ENCODE measurements around the gene RCSD1.

RCSD1 gene

DNA sequence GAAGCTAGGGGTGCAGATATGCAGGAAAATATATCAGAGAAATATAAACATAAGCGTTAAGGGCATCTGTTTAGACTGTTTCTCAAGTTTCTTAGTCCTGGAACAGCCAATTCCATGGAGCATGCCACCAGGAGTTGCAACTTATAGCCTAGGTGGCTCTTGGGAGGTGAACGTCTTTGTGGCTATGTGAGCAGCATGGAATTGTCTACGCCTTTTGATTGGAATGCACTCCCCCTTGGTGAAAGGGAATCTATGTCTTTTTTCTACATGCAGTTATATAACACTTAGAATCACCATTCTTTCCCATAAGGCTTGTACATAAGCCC lies 12.4 kb downstream of the RCSD1 start:
- no peak for FAIRE-seq
- no peak for TF ChIP-seq POLR2A (IDR thresholded peaks at IDR 0.05; ENCODE audit: low read depth, low read length)
- DNase-seq (ENCODE audit: insufficient read length, low spot score): no peak

DNA sequence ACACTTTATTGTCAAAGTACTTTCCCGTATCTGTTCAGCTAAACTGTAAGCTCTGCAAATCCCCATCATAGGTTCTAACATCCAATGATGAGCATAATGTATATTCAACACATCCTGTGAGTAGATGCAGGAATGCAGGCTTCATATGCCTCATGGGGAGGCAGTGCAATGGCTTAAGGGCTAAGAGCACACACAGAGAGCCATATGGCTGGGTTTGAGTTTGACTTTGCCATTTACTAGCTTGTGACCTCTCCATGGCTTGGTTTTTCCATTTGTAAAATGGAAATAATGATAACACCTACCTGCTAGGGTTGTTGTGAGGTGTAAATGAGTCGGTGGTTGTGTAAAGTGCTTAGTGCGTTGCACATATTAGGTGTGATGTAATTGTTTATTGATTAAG lies 13.4 kb downstream of the RCSD1 start:
- no peak for TF ChIP-seq POLR2A (IDR thresholded peaks at IDR 0.05; ENCODE audit: low read depth, low read length)
- FAIRE-seq (no peak), DNase-seq (ENCODE audit: insufficient read length, low spot score) (no peak)

DNA sequence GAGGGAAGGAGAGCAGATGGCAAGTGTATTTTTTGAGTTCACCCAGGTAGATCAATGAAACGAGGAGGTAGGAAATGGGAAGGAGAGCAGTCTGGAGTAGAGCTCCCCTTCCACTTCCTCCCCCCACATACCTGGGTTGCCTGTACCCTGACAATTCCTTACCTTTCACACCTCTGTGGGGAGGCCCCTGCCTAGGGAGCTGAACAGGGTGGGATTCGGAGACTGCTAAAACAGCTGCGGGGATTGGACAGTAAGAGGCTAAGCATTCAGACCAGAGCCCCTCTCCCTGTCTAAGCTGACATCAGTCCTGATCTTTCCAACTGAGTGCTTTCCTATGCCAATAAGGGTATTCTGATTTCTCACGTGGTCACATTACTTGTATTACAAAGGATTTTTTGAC lies 14.5 kb downstream of the RCSD1 start:
- TF ChIP-seq POLR2A (IDR thresholded peaks at IDR 0.05; ENCODE audit: low read depth, low read length): no peak
- no peak for FAIRE-seq
- DNase-seq (ENCODE audit: insufficient read length, low spot score): no peak

DNA sequence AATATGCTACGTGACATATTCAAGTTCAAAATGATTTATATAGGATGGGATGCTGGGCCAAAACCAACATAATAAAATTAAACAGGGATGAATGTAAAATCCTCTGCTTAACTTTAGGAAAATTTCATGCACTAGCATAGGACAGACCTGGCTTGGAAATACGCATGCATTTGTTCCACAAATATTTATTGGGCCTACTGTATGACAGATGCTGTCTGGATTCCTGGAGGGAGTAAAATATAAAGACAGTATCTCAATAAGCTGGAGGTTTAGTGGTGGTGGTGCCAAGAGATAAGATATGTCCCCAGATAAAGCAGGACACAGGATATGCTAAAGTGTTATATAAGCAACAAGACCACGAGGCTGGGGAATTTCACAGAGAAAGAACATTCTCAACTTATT lies 15.1 kb downstream of the RCSD1 start:
- no peak for DNase-seq (ENCODE audit: insufficient read length, low spot score)
- TF ChIP-seq POLR2A (IDR thresholded peaks at IDR 0.05; ENCODE audit: low read depth, low read length): no peak
- no peak for FAIRE-seq

DNA sequence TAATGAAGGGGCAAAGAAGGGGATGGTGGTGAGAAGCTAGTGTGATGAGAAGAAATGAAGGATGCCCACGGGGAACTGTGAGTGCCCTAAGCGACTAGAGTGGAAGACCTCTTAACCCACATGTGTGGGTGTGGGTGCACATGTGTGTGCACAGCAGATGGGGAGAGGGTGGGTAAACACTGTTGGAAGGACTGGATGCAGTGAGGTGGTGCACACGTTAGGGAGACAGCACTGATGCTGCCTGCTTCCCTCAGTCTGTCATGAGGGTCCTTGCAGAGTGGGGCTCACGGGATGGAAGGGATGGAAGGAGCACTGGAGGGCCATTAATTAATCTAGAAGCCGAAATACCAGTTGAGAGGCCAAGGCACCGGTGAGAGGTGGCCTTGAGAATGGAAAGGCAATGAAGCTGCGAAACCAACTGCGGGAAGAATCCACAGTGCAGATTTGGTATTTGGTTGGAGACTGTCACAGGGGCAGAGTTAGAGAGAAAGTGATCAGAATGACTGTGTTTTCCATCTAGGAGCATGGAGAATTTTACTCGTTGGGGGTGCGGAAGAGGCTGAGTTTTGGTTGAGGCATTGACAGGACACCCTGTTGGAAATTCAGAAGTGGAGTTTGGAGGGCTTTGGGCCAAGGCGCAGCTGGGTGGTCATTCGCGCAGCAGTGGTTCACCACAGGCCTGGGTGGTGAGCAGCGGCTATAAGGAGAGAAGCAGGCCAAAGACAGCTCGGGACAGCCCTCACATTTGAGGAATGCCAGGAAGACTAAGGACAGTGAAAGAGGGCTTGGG lies 15.8 kb downstream of the RCSD1 start:
- no peak for TF ChIP-seq POLR2A (IDR thresholded peaks at IDR 0.05; ENCODE audit: low read depth, low read length)
- DNase-seq (ENCODE audit: insufficient read length, low spot score) (no peak), FAIRE-seq (no peak)

- no peak for TF ChIP-seq POLR2A (IDR thresholded peaks at IDR 0.05; ENCODE audit: low read depth, low read length)
- FAIRE-seq (no peak), DNase-seq (ENCODE audit: insufficient read length, low spot score) (no peak)
These were observed 18.3 kb downstream of the RCSD1 start for GRCh38 chr1:167648252-167648849.

GRCh38 chr1:167648978-167649744 lies 19.1 kb downstream of the RCSD1 start:
- FAIRE-seq: no peak
- DNase-seq (ENCODE audit: insufficient read length, low spot score): no peak
- TF ChIP-seq POLR2A (IDR thresholded peaks at IDR 0.05; ENCODE audit: low read depth, low read length): no peak

- TF ChIP-seq POLR2A (IDR thresholded peaks at IDR 0.05; ENCODE audit: low read depth, low read length): no peak
- no peak for FAIRE-seq
- no peak for DNase-seq (ENCODE audit: insufficient read length, low spot score)
These were observed 20.5 kb downstream of the RCSD1 start for GRCh38 chr1:167650269-167651160.

DNA sequence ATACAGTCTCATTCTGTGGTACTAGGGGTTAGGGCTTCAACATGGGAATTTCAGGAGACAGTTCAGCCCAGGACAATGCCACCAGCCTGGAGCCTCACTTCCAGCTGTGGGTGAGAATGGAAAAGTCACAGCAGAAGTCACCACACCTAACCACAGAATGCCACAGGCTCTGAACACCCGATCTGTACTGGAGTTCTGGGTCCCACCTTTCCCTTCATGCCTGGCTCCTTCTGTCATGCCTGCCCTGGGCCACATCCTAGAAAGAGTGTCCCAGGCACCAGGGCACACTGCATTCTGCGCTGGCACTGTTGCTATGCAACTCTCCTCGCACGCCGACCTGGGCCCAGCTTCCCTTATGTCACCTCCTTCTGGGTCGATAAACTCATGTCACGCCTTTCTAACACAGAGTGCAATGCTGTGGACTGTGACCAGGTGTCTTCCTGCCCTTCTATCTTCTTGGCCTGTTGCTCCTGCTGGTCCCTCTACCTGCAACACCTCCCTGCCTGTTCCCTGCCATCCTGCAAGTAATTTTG lies 21.2 kb downstream of the RCSD1 start:
- TF ChIP-seq POLR2A (IDR thresholded peaks at IDR 0.05; ENCODE audit: low read depth, low read length): no peak
- FAIRE-seq (no peak), DNase-seq (ENCODE audit: insufficient read length, low spot score) (no peak)

DNA sequence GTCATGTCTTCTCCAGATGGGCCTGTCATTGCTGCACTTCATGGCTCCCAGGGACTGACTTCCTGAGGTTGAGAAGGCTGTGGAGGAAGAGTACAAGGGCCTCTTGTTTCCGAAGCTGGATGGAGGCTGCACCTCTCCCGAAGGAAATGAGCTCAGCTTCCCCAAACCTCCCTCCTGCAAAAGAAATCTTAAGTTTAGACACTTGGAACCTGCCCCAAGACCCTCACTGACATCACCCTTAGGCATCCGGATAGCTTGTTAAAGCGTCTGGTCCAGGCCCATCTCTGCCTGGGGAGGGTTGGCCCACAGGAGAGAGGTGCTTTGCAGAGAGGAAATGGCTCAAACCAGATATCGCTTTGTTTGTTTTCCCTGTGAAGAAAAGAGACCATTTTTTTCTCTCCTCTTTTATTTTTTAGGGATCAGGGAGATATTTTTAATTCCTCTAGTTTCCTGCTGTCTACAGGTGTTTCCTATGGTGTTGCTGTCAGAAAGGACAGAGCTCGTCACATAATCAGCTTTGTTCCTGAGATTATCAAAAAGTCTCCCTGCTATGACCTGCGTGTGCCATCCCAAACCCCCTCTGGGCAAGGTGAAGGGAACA lies 25.0 kb downstream of the RCSD1 start:
- TF ChIP-seq POLR2A (IDR thresholded peaks at IDR 0.05; ENCODE audit: low read depth, low read length): no peak
- DNase-seq (ENCODE audit: insufficient read length, low spot score): no peak
- no peak for FAIRE-seq

DNA sequence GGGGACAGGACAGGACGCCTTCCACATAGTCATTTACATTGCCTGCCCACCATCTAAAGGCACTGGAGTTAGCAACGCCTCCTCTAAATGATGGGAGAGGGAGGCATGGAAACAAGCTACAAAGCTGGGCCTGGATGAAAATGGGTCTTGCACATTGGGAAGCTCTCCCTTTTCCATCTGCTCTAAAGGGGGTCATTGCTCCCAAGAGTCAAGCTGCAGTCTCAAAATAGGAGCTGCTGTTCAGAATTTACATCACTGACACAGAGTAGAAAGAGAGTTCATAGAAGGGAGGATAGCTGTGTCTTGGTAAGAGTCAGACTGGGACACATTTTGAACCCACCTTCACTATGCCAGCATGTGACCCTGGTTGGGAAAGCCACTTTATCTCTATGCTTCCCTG lies 26.6 kb downstream of the RCSD1 start:
- FAIRE-seq (no peak), DNase-seq (ENCODE audit: insufficient read length, low spot score) (no peak)
- TF ChIP-seq POLR2A (IDR thresholded peaks at IDR 0.05; ENCODE audit: low read depth, low read length): no peak

GRCh38 chr1:167658574-167659328 lies 28.7 kb downstream of the RCSD1 start:
- FAIRE-seq: no peak
- no peak for DNase-seq (ENCODE audit: insufficient read length, low spot score)
- no peak for TF ChIP-seq POLR2A (IDR thresholded peaks at IDR 0.05; ENCODE audit: low read depth, low read length)

- no peak for TF ChIP-seq POLR2A (IDR thresholded peaks at IDR 0.05; ENCODE audit: low read depth, low read length)
- no peak for FAIRE-seq
These were observed 29.4 kb downstream of the RCSD1 start for GRCh38 chr1:167659450-167659849.

More at GRCh38 chr1:167659450-167659849, 29.4 kb downstream of the RCSD1 start:
- no peak for DNase-seq (ENCODE audit: insufficient read length, low spot score)
